HG03280 (cell line): ENCODE data around the gene BABAM2.

Source experiments
- ATAC-seq: cut with Tn5 transposase; IDR thresholded peaks from one replicate; pipeline ENCODE4 v1.9.1; 2021; ENCODE audit warnings: mild to moderate bottlenecking, moderate library complexity; ENCODE audit not compliant: unreplicated experiment

The BABAM2 gene

DNA sequence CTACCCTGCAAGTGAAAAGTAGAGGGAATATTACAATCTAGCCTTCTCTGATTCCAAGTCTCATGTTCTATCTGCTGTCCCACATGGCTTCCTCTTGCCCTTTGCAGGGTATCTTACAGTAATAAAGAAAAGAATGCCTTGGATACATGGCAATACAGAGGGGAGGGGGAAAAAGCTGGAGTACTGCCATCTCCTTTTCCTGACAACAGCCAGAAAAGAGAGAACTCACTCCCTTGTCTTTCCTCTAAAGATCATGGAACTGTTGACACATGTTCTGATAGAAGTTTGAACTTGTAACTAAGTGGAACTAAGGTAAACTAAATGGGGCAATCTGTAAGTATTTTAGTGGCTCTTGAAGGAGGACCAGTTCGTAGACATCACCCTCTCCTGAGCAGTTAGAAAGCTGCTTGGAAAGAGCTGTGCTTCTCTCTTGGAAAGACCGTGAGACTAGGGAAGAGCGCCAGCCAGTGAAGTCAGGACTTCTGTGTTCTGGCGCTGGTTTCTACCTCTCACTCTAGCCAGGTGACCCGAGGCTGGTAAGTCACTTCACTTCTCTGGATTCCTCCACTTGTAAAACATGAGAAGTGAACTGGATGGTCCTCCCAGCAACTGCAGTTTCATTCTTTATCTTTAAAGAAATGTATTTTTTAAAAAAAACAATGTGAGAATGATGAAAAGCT, 259.8 kb downstream of the BABAM2 start:
- no peak for ATAC-seq

DNA sequence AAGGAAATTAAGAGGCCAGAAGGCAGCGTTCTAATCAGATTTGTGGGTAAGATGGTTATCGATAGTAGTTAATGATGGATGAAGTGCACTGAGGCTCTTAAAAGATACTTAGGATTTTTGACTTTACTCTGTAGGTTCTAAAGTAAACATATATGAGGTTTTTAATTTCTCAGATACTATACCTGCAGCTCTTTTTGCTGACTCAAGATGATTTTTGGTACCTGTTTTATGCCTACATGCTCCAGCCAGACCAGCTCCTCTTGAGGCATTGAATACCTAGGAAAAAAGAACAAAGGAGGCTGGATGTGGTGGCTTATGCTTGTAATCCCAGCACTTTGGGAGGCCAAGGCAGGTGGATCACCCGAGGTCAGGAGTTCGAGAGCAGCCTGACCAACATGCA, 260.5 kb downstream of the BABAM2 start:
- ATAC-seq = no peak

DNA sequence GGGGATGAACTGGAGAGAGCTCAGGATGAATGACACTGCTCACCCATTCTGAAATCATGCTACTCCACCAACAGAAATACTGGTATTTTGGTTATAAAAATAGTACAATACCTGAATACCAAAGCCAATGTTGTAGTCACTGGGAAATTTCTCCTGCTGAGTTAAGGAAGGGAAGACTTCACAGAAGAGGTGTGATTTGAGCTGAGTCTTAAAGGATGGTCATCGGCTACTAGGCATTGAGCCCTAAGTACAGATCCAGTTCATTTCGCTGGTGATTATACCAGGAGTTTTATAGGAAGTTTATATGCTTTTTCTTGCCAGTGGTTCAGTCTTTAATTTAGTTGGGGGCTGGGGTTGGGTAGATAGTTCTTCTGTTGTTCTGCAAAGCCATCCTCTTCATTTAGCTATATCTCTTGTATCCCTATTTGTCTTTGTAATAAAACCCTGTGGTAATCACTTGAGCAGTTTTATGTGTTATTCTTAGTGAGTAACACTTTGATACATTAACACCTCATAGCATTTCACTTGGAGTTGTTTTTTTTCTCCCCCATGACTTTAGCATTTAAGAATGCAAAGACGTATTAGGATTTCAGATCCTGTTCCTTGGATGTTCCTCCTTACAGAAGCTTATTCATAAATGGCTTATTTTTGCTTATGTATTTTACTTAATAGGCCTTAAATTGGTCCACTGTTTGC, 262.2 kb downstream of the BABAM2 start:
- no peak for ATAC-seq

DNA sequence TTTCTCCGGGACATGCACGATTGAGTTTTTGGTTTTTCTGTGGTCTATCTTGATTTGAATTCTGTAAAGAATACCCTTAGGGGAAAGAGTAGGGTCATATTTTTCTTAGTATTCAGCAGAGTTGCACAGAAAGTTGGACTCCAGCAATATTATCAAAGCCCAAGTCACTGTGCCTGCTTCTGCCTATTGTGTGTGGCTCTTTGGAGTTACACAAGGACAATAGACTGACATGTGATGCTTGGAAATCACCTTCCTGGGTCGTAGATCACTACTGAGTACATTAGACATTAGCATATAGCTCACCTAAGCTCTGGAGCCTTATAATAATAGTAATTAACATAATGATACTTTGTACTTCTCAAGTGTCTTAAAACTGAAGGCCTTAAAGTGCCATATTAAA, 263.3 kb downstream of the BABAM2 start:
- no peak for ATAC-seq

DNA sequence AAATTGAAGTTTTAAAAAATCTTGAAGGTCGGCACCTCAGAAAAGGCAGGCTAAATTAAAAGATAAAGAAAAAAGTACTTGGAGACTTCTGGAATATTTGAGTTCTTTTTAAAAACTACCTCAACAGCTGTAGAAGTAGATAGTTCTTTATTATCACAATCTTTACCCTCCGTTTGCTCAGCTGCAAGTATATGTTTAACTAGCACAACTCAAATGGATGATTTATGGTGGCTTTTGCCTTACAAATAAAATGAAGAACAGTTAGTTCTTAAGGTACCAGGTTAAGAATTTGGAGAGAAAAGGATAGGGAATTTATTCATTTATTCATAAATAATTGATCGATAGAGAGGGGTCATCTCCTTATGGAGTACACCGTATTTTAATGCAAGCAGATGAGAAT, 264.6 kb downstream of the BABAM2 start:
- ATAC-seq = no peak

DNA sequence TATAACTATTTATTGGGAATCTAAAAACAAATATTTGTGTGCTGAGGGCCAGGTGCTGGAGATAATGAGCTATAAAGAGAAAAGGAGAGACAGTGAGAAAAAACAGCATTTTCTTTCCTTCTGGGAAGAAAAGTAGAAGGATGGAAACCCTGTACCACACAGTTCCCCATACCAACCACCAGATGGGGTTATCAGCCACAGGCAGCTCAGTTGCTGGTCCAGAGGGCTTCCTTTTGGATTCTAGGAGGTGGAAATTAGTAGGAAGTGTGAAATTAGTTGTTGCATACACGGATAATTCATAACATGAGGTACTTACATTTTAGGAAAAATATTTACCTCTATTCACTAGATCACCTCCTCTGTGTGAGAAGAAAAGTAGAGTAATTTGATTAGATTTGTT, 265.1 kb downstream of the BABAM2 start:
- no peak for ATAC-seq

DNA sequence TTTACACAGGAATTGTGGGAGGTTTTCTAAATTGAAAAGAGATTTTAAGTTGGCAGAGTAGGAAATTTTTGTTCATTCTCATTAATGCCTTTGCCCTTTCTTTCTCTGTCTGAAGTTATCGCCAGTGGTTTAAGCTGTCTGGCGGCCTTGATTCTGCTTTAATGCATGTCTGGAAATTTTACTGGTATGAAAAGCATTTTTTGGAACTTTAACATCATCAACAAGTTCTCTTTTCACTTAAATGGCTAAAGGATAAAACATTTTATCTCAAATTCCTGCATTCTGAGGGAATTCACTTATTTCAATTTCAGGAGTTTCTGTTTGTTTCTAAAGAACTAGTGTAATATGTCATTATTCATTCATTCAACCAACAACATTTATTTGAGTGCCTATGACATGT, 268.3 kb downstream of the BABAM2 start:
- ATAC-seq = no peak

DNA sequence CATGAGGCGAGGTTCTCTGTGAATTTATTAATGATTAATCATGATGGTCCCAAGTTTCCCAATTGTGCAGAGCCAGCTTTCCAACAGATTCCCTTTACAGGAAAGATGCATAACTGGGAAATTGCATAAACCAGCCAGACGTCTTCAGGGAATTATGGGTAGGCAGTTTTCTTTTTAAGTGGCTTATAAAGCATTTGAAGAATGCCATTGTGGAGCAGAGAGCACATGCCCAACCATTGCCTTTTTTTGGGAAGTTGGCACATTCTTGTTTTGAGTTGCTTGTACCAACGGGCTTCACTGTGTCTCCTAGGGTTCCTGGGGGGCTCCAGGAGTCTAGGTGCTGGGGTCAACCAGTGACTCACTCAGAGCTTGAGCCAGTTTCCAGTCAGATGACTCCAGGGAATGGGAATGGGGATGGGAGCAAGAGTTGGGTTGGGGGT, 270.5 kb downstream of the BABAM2 start:
- ATAC-seq = no peak

DNA sequence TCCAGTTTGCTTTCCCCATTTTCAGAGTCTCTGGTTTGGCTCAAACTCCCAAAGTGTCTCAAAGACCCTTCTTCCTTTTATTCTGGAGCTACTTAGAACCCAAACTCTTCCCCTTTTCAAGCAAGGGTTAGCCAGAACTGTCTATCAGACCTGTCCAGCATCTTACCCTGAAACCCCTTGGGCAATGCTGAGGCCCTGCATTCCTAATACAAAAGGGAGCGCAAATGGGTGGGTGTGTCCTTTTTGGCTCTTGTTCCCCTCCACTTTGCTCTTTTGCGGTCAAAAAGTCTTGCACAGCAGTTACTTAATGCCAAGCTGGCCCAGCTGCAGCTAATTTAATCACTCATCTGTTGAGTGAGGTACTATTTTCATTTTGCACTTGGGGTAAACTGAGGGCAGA, 270.9 kb downstream of the BABAM2 start:
- ATAC-seq = no peak

DNA sequence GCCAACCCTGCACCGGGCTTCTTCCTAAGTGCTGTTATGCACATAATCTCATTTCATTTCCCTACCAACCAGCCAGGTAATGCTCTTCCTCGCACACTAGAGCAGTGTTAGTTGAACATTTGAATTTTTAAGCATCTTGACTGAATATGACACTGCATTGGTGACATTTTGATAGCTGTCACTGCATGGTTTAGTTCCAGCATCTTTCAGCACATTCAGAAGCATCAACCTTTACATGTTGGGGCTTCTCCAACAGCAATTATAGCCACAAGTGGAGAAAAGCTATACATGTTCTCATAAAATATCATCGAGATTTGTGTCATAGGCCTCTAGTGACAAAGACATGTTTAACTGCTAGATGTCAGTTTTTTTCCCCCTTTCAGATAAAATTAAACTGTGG, 272.0 kb downstream of the BABAM2 start:
- no peak for ATAC-seq

DNA sequence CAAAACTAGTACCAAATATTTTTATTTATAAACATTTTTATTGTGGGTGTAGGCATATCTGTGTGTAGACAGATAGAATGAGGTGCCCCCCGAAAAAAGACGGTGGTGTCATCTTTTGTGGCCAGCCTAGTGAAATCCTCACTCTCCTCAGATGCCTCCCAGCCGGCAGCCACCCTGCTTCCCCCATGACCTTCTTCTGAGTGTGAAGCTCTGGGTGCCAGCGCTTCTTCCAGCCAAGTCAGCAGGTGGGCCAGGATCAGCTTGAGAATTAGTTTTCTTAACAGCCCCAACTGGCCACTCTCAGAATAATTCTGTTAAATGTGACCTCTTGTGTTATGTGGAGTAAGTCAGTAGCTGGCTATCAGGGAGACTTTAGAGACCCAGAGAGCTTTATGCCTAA, 272.5 kb downstream of the BABAM2 start:
- ATAC-seq = no peak

DNA sequence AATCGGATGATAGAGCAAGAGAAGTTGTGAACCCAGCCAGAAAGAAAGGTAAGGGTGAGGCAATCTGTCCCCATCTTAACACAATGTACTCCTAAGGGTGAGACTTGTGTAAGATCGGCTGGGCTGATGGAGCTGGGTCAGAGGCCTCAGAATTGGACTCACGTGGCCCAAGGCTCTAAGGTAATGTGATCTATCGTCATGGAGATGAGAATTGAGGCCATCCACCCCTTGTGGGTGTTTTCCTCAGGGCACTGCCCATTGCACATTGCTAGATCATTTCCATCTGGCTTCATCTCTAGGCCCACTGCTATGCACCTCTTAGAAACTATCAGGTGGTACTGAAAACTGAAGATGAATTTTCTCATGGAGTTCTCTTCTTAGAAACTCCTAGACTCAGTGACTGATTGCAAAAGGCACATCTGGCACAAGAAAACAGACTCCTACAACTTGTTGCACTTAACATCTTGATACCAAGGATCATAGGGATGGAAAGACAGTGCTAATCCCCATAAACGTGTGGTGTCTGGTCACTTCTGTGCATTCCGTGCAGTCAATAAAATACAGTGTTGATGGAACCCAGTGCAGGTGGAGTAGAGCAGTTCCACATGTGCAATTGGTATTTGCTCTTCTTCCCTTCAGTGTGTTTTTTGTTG, 273.2 kb downstream of the BABAM2 start:
- ATAC-seq = no peak

DNA sequence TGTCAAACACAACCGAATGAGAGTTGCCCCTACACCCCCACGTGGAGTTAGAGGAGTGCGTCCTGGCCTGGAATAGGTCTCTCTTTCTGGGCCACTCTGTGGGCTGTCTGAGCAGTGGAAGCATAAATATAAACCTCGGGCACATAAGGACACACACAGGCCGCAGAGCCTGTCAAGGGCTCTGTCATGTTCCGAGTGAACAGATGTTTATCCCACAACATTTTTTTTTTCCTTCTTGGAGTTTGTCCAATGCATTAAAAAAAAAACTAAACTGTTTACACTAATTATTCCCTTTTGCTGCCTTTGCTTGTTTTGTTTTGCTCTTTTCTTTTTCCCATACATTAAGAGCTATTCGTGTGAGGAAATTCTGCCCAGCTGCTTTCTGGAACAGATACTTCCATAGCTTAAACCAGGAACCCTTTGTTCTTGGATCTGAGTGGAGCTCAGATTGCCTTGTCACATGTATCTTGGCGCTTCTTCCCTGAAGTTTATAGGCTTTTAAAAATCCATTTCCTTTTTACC, 273.8 kb downstream of the BABAM2 start:
- no peak for ATAC-seq

DNA sequence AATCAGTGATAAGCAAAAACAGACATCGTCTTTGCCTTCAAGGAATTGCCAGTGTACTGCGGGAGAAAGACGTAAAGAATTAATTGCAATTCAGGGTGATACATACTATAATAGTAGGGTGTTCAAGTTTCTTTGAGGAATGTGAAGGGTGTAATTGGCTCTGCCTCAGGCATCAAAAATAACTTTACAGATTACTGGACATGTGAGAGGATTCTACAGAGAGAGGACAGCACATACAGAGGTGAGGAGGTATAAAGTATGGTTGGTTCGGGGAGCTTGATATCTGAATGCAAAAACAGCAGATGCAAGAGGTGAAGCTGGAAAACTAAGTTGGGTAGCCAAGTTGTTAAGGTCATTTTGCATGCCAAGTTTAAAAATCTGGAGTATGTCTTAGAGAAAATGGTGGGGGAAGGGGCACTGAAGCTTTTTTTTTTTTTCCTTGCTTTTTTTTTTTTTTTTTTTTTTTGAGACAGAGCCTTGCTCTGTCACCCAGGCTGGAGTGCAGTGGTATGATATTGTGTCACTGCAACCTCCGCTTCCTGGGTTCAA, 274.6 kb downstream of the BABAM2 start:
- ATAC-seq = no peak

DNA sequence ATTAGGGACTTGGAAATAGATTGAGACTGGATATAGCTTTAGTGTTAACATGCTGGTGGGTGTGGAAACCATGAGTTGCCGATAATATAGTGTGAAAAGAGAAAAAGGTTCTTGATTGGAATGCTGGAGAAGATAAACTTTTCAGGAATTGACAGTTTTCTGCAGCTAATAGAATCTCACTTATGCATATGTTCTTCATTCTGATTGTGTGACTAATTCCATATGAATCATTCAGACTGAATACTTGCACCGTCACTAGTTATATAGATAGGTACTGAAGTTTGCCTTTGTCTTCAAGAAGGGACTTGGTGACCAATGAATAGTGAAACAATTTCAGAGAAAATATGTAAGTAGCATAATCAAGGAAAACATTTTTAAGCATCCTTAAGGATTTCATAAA, 276.4 kb downstream of the BABAM2 start:
- no peak for ATAC-seq

DNA sequence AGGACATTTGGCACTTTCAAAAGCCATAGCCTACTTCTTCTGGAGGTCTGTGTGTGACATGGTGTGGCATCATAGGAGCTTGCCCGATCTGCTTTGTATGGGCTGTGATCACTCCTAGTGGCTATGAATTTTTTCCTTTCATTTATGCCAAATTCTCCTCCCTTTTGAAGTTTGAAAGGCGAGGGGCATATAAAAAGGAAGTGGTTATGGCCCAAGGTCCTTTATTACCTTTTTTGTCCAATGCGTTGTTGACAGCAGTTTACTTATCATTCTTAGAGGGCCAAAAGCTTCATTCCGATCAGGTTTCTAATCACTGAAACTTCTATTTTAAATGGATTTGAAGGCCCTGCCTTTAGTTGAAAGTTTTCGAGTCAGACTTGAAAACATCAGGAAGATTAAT, 277.8 kb downstream of the BABAM2 start:
- no peak for ATAC-seq

DNA sequence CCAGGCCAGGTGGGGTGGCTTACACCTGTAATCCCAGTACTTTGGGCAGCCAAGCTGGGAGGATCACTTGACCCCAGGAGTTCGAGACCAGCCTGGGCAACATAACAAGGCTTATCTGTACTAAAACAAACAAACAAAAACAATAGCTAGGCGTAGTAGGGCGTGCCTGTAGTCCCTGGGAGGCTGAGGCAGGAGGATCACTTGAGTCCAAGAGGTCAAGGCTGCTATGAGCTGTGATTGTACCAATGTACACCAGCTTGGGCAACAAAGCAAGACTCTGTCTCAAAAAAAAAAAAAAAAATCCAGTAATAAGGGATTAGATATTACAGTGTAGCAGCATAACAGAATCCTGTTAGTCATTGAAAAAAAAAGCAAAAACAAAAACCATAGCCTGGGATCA, 279.0 kb downstream of the BABAM2 start:
- ATAC-seq = no peak

DNA sequence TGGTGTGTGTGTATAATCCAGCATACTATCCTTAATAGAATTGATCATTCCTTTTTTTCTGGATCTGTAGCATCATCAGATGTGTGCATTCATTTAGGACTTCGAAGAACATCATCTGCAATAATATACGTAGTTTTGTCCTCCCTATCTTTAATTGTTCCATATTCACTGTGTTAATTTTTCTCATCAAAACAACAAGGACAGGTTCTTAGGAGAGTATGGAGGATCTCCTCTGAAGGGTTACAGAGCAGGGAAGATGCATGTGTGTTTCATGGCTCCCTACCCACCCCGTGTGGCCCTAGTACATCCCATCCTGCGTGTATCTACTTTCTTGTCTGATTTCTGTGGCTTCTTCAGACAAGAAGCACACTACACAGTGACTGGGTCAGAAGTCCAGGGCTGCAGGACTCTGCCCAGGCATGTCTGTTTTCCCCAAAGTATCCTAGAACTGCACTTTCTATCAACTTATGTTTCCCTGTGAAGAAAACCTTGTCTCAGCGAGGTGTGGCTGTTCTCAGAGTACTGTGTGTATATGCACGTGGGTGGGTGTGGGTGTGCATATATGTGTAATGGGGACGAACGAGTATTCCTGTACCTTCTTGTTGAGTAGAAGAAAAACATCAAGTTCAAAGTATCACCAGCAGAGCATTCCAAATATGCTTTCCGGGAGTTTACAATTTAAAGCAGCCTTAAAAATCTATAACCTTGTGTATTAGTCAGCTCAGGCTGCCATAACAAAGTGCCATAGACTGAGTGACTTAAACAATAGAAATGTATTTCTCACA, 281.8 kb downstream of the BABAM2 start:
- ATAC-seq = no peak

DNA sequence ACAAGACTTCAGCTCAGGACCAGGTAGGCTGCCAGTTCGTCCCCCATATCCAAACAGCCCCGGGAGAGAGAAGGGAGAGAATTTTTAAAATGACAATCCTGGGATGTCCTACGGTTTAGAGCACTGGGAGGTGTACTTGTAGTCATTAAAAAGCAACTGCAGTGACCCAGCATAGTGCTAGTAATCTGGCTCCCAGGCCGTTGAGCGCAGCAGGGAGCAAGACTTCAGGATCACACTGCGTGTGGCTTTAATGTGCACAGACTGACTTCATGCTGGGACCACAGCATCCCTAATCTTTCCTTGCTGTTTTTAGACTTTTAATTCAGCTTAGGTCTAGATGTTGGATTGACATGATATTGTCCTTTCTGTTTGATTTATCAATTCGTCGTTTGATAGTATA, 282.8 kb downstream of the BABAM2 start:
- no peak for ATAC-seq

DNA sequence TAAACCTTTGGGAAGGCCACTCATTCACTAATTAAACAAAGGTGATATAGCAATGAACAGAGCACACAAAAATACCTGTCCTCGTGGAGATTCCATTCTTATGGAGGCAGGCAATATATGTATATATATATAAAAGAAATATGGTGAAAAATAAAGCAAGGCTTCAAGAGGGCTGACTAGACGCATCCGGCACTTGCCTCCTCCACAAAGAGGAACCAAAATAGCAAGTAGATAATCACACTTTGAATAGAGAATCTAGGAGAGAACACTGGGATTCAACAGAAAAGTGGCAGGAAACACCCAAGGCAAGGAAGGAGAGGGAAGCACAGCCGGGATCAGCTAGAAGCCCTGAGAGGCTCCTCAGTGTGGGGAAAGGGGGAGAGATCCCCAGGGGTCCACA, 283.7 kb downstream of the BABAM2 start:
- no peak for ATAC-seq

DNA sequence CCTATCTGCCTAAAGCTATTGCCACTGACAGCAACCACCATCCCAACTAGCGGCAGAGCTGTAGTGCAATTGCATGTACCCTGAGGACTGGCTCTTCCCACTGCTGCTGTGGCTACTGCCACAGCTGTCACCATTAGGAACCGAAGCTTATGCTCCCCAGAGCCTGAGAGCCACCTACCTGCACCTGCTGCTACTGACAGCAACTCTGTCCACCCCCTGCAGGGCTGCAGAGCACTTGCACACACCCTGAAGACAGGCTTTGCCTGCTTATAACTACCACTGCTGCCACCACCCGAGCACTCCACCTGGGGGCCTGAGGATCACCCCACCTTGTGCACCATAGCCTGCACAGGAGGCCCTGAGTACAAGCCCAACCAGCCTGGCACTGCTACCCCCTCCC, 284.5 kb downstream of the BABAM2 start:
- no peak for ATAC-seq
